Stimulated activated CD8-positive, alpha-beta memory T cell treated with anti-CD3 and anti-CD28 coated beads, Interleukin-2, amount 100 ng/mL, for 48 hours (primary cell): Measurements from ENCODE around the gene ADARB2.

ENCODE experiments used
- DNase-seq, 2 donors: peaks; one replicate each; pipeline ENCODE4 v3.0.0-alpha.2; 2020; ENCODE audit warnings: low read depth in 2 of 2

The ADARB2 gene

GRCh38 chr10:1596482-1597099, 140.7 kb downstream of the ADARB2 start:
- DNase-seq: no peak

- DNase-seq: no peak
Observed at GRCh38 chr10:1595726-1596125, 141.6 kb downstream of the ADARB2 start.

- DNase-seq: no peak
Observed at GRCh38 chr10:1595242-1595600, 142.1 kb downstream of the ADARB2 start.

GRCh38 chr10:1594372-1595241, 142.7 kb downstream of the ADARB2 start:
- DNase-seq: no peak

GRCh38 chr10:1591742-1592141, 145.6 kb downstream of the ADARB2 start:
- no peak for DNase-seq

GRCh38 chr10:1591045-1591444, 146.3 kb downstream of the ADARB2 start:
- DNase-seq: no peak

- no peak for DNase-seq
Observed at GRCh38 chr10:1589257-1589656, 148.1 kb downstream of the ADARB2 start.

- no peak for DNase-seq
Observed at GRCh38 chr10:1582739-1583138, 154.6 kb downstream of the ADARB2 start.

GRCh38 chr10:1581189-1581588, 156.1 kb downstream of the ADARB2 start:
- no peak for DNase-seq

GRCh38 chr10:1579671-1580070, 157.7 kb downstream of the ADARB2 start:
- no peak for DNase-seq

- no peak for DNase-seq
Observed at GRCh38 chr10:1579141-1579491, 158.2 kb downstream of the ADARB2 start.

GRCh38 chr10:1578392-1579140, 158.8 kb downstream of the ADARB2 start:
- no peak for DNase-seq

- no peak for DNase-seq
Observed at GRCh38 chr10:1577945-1578344, 159.4 kb downstream of the ADARB2 start.

- no peak for DNase-seq
Observed at GRCh38 chr10:1577373-1577770, 160.0 kb downstream of the ADARB2 start.

- DNase-seq: no peak
Observed at GRCh38 chr10:1576467-1577372, 160.6 kb downstream of the ADARB2 start.

- DNase-seq: no peak
Observed at GRCh38 chr10:1575481-1576244, 161.7 kb downstream of the ADARB2 start.

- DNase-seq: no peak
Observed at GRCh38 chr10:1574719-1575118, 162.6 kb downstream of the ADARB2 start.

GRCh38 chr10:1573981-1574380, 163.3 kb downstream of the ADARB2 start:
- no peak for DNase-seq

- DNase-seq: no peak
Observed at GRCh38 chr10:1573334-1573969, 163.9 kb downstream of the ADARB2 start.

- no peak for DNase-seq
Observed at GRCh38 chr10:1572519-1573333, 164.6 kb downstream of the ADARB2 start.
